ENCODE results near the gene FN3KRP.

The FN3KRP gene

DNA sequence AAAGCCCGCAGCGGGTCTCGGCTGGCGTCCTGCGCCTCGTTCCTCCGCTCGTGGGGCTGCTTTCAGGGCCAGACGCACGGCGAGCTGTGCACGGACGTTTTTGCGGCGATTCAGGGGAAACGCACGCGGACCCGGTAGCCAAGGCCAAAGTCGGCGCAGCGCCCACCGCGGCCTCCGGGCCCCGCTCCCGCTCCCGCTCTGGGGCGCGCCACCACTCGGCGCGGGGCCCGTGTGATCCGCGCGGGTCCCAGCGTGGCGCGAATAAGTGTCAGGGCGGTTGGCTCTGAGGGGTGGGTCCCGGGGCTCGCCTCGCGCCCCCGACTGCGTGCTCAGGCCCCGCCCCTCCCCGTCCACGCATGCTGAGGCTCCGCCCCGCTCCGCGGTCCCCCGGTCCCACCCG, 34.7 kb downstream of the FN3KRP start:
- Histone ChIP-seq H3K4me1 (ENCODE audit: control insufficient read depth, insufficient read depth, low read length, unreplicated experiment) (no peaks in the 10 kb centered on the region), H3K79me2 (ENCODE audit: control insufficient read depth, insufficient read depth, low read length, unreplicated experiment) (peaks cover 34% of the 10 kb centered on the region), H3K36me3 (ENCODE audit: insufficient read depth, low read length) (no peaks in the 10 kb centered on the region), H3K27ac (ENCODE audit: low read depth, low read length) (no peak overlapping the region), H2AFZ (ENCODE audit: low read length, unreplicated experiment) (peak overlapping the region; percentile 75), H3K27me3 (ENCODE audit: insufficient read depth, low read length) (no peaks in the 10 kb centered on the region), H3K4me3 (ENCODE audit: low read depth, low read length) (peak overlapping the region; percentile 93)

DNA sequence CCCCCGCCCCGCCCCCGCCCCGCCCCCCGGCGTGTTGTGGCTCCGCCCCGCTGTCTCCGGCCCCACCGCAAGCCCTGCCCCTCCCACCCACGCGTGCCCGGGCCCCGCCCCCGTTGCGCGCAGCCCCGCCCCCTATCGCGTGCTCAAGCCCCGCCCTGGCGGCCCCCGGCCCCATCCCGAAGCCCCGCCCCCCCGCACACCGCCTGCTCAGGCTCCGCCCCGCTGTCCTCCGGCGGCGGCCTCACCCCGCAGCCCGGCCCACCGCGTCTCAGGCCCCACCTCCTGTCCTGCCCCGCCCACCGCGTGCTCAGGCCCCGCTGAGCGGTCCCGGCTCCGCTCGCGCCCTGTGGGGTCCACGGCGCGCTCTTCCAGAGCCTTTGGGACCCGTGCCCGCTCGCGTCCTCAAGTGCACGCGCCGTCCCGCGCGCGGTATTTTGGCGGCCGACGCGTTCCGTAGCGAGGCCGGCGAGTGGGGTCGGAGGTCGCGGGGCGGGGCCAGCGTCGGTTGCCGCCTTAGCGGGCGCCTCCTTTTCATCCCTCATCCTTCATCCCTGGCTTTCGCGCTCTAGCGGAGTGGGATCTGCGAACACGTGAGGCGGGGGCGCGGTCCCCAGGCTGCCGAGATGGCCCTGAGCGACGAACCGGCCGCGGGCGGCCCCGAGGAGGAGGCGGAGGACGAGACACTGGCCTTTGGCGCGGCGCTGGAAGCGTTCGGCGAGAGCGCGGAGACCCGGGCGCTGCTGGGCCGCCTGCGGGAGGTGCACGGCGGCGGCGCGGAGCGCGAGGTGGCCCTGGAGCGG, 35.3 kb downstream of the FN3KRP start, which contains the start of gene TBCD:
Gene TBCD (plus strand): TSS at position 495 of the 800 bp plus-strand sequence. CDS start 129 bp downstream, at position 624.
- H3K27ac ChIP-seq (ENCODE audit: low read depth, low read length) = peak within 1 kb of the TSS; percentile 74
- peak within 1 kb of the TSS; percentile 95 for H2AFZ ChIP-seq (ENCODE audit: low read length, unreplicated experiment)
- H3K27me3 ChIP-seq (ENCODE audit: insufficient read depth, low read length) = no peaks in the 10 kb centered on the region
- H3K4me1 ChIP-seq (ENCODE audit: control insufficient read depth, insufficient read depth, low read length, unreplicated experiment) = no peaks in the 10 kb centered on the region
- H3K4me3 ChIP-seq (ENCODE audit: low read depth, low read length) = peak within 1 kb of the TSS; percentile 93
- H3K36me3 ChIP-seq (ENCODE audit: insufficient read depth, low read length) = no peaks in the 10 kb centered on the region
- H3K79me2 ChIP-seq (ENCODE audit: control insufficient read depth, insufficient read depth, low read length, unreplicated experiment) = peaks cover 35% of the 10 kb centered on the region

DNA sequence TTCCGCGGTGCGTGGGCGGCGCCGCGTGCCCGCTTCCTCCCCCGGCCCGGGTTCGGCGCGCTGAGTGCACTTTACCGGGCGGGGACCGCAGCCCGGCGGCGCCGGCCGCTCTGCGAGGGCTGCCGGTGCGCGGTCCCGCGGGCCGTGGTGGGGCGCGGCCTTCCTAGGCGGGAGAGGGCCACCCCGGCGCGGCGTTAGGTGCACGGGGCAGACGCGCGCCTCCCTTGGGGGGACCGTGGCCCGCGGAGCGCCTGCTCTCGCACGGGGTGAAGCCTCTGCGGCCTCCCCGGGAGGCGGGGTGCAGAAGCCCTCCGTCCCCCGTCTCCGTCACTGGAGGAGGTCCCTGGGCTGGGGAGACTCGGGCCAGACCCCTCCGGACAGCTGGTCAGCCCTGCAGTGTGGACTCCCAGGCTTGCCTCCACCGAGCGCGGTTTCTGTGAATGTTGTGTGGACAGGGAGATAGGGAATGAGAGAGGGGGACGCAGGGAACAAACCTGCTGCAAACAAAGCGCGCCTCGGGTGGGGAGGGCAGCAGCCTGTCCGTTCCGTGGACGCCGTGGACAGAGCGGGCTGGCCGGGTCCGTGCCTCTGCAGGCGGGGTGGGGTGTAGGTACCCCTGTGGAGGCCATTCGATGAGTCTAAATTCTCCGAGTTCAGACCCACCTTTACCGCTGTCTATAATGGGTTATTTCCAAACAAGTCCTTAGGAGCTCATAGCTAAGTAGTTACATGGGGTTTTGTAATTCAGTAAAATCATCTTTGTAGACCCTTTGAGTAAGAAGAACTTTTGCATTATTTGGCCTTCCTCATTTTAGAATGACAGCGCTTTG, 36.1 kb downstream of the FN3KRP start:
- H3K4me3 ChIP-seq (ENCODE audit: low read depth, low read length) = peak overlapping the region; percentile 88
- peak overlapping the region; percentile 95 for H2AFZ ChIP-seq (ENCODE audit: low read length, unreplicated experiment)
- peaks cover 35% of the 10 kb centered on the region for H3K79me2 ChIP-seq (ENCODE audit: control insufficient read depth, insufficient read depth, low read length, unreplicated experiment)
- H3K4me1 ChIP-seq (ENCODE audit: control insufficient read depth, insufficient read depth, low read length, unreplicated experiment) = no peaks in the 10 kb centered on the region
- no peaks in the 10 kb centered on the region for H3K27me3 ChIP-seq (ENCODE audit: insufficient read depth, low read length)
- peak overlapping the region; percentile 74; the same call in 1 of the 2 replicates for H3K27ac ChIP-seq (ENCODE audit: low read depth, low read length)
- H3K36me3 ChIP-seq (ENCODE audit: insufficient read depth, low read length) = no peaks in the 10 kb centered on the region

DNA sequence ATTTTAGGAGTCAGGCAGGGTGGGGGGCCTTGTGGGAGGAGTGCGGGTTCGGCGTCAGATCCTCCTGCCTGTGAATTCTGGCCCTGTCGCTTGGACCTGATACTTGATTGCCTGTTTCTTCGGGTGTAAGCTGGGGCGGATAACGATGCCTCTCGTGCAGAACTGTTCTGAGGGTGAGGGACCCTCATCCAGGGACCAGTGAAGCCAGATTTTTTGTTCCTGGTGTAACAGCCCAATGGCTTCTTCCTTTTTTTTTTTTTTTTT, 36.6 kb downstream of the FN3KRP start:
- peaks cover 35% of the 10 kb centered on the region for H3K79me2 ChIP-seq (ENCODE audit: control insufficient read depth, insufficient read depth, low read length, unreplicated experiment)
- peak overlapping the region; percentile 88 for H3K4me3 ChIP-seq (ENCODE audit: low read depth, low read length)
- H3K36me3 ChIP-seq (ENCODE audit: insufficient read depth, low read length) = no peaks in the 10 kb centered on the region
- H2AFZ ChIP-seq (ENCODE audit: low read length, unreplicated experiment) = no peak overlapping the region
- H3K4me1 ChIP-seq (ENCODE audit: control insufficient read depth, insufficient read depth, low read length, unreplicated experiment) = no peaks in the 10 kb centered on the region
- H3K27ac ChIP-seq (ENCODE audit: low read depth, low read length) = no peak overlapping the region
- H3K27me3 ChIP-seq (ENCODE audit: insufficient read depth, low read length) = no peaks in the 10 kb centered on the region

- Histone ChIP-seq H3K4me3 (ENCODE audit: low read depth, low read length) (no peak overlapping the region), H3K36me3 (ENCODE audit: insufficient read depth, low read length) (no peaks in the 10 kb centered on the region), H3K79me2 (ENCODE audit: control insufficient read depth, insufficient read depth, low read length, unreplicated experiment) (peaks cover 35% of the 10 kb centered on the region), H3K27ac (ENCODE audit: low read depth, low read length) (no peak overlapping the region), H3K27me3 (ENCODE audit: insufficient read depth, low read length) (no peaks in the 10 kb centered on the region), H2AFZ (ENCODE audit: low read length, unreplicated experiment) (no peak overlapping the region), H3K4me1 (ENCODE audit: control insufficient read depth, insufficient read depth, low read length, unreplicated experiment) (no peaks in the 10 kb centered on the region)
These were observed 38.0 kb downstream of the FN3KRP start for GRCh38 chr17:82754297-82755208.

- Histone ChIP-seq H2AFZ (ENCODE audit: low read length, unreplicated experiment) (no peak overlapping the region), H3K27ac (ENCODE audit: low read depth, low read length) (no peak overlapping the region), H3K4me3 (ENCODE audit: low read depth, low read length) (no peak overlapping the region), H3K27me3 (ENCODE audit: insufficient read depth, low read length) (no peaks in the 10 kb centered on the region), H3K36me3 (ENCODE audit: insufficient read depth, low read length) (peaks cover 5% of the 10 kb centered on the region; the same call in 1 of the 2 replicates), H3K79me2 (ENCODE audit: control insufficient read depth, insufficient read depth, low read length, unreplicated experiment) (peaks cover 37% of the 10 kb centered on the region), H3K4me1 (ENCODE audit: control insufficient read depth, insufficient read depth, low read length, unreplicated experiment) (no peaks in the 10 kb centered on the region)
These were observed 39.7 kb downstream of the FN3KRP start for GRCh38 chr17:82756166-82756565.

DNA sequence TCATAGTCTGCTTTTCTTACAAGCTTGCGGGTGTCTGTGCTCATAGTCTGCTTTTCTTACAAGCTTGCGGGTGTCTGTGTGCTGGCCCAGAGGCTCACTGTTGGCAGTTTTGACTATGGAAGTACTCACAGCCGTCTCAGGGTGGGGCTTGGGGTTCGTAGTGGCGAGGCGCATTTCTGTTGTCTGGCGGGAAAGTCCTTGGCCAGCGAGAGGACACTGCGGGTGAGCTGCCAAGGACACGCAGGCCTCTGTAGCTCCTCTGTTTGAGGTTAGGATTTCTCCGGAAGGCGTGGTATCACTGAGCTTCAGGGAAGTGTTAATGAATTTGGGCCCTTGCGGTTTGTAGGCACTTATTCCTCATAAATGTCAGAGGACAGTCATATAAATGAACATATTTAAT, 48.9 kb downstream of the FN3KRP start:
- Histone ChIP-seq H3K27ac (ENCODE audit: low read depth, low read length) (no peak overlapping the region), H2AFZ (ENCODE audit: low read length, unreplicated experiment) (no peak overlapping the region), H3K36me3 (ENCODE audit: insufficient read depth, low read length) (peaks cover 20% of the 10 kb centered on the region), H3K4me3 (ENCODE audit: low read depth, low read length) (no peak overlapping the region), H3K4me1 (ENCODE audit: control insufficient read depth, insufficient read depth, low read length, unreplicated experiment) (no peaks in the 10 kb centered on the region), H3K79me2 (ENCODE audit: control insufficient read depth, insufficient read depth, low read length, unreplicated experiment) (peaks cover under 1% of the 10 kb centered on the region), H3K27me3 (ENCODE audit: insufficient read depth, low read length) (no peaks in the 10 kb centered on the region)

- Histone ChIP-seq H3K4me1 (ENCODE audit: control insufficient read depth, insufficient read depth, low read length, unreplicated experiment) (peaks cover under 1% of the 10 kb centered on the region), H3K36me3 (ENCODE audit: insufficient read depth, low read length) (peaks cover 19% of the 10 kb centered on the region), H3K27me3 (ENCODE audit: insufficient read depth, low read length) (no peaks in the 10 kb centered on the region), H3K79me2 (ENCODE audit: control insufficient read depth, insufficient read depth, low read length, unreplicated experiment) (no peaks in the 10 kb centered on the region), H3K27ac (ENCODE audit: low read depth, low read length) (no peak overlapping the region), H2AFZ (ENCODE audit: low read length, unreplicated experiment) (no peak overlapping the region), H3K4me3 (ENCODE audit: low read depth, low read length) (no peak overlapping the region)
These were observed 50.7 kb downstream of the FN3KRP start for GRCh38 chr17:82767041-82767754.

DNA sequence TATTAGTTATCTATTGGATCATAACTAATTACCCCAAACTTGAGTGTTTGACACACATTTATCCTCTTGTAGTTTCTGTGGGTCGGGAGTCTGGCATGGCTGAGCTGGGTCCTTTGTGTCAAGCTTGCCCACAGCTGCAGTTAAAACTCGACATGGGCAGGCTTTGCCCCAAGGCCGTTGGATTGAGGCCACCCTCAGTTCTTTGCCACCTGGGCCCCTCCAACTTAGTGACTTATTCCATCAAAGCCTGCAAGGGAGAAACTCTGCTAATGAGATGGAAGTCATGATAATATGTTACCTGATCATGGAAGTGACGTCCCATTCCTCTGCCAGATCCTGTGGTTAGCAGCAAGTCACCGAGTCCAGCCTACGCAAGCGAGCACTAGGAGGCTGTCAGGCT, 52.5 kb downstream of the FN3KRP start:
- Histone ChIP-seq H3K79me2 (ENCODE audit: control insufficient read depth, insufficient read depth, low read length, unreplicated experiment) (no peaks in the 10 kb centered on the region), H3K27ac (ENCODE audit: low read depth, low read length) (no peak overlapping the region), H3K27me3 (ENCODE audit: insufficient read depth, low read length) (no peaks in the 10 kb centered on the region), H3K4me3 (ENCODE audit: low read depth, low read length) (no peak overlapping the region), H2AFZ (ENCODE audit: low read length, unreplicated experiment) (no peak overlapping the region), H3K4me1 (ENCODE audit: control insufficient read depth, insufficient read depth, low read length, unreplicated experiment) (peaks cover 3% of the 10 kb centered on the region), H3K36me3 (ENCODE audit: insufficient read depth, low read length) (peaks cover 16% of the 10 kb centered on the region)

- Histone ChIP-seq H3K79me2 (ENCODE audit: control insufficient read depth, insufficient read depth, low read length, unreplicated experiment) (no peaks in the 10 kb centered on the region), H3K4me1 (ENCODE audit: control insufficient read depth, insufficient read depth, low read length, unreplicated experiment) (peaks cover 3% of the 10 kb centered on the region), H3K36me3 (ENCODE audit: insufficient read depth, low read length) (peaks cover 16% of the 10 kb centered on the region), H3K4me3 (ENCODE audit: low read depth, low read length) (no peak overlapping the region), H2AFZ (ENCODE audit: low read length, unreplicated experiment) (no peak overlapping the region), H3K27me3 (ENCODE audit: insufficient read depth, low read length) (no peaks in the 10 kb centered on the region), H3K27ac (ENCODE audit: low read depth, low read length) (no peak overlapping the region)
These were observed 55.5 kb downstream of the FN3KRP start for GRCh38 chr17:82772026-82772425.
